ENCODE measurements around the gene GUCA2A.

DNA sequence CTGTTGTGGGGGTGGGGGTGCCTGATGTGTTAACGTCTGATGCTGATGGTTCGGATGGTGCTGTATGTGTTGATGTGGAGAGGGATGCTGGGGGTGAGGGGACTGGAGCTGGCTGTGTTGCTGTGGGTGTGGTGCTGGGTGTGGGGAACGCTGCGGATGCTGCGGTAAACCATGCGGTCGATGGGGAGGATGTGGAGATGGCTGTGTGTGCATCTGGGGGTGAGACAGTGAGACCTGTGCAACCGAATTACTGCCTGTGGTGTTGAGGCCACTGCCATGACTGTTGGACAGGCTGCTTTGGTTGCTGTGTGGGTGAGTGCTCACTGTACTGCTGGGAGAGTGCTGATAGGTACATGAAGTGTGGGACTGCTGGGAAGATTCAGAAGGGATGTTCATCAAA, 26.8 kb upstream of the GUCA2A start:
- TF ChIP-seq, protein P1, sequence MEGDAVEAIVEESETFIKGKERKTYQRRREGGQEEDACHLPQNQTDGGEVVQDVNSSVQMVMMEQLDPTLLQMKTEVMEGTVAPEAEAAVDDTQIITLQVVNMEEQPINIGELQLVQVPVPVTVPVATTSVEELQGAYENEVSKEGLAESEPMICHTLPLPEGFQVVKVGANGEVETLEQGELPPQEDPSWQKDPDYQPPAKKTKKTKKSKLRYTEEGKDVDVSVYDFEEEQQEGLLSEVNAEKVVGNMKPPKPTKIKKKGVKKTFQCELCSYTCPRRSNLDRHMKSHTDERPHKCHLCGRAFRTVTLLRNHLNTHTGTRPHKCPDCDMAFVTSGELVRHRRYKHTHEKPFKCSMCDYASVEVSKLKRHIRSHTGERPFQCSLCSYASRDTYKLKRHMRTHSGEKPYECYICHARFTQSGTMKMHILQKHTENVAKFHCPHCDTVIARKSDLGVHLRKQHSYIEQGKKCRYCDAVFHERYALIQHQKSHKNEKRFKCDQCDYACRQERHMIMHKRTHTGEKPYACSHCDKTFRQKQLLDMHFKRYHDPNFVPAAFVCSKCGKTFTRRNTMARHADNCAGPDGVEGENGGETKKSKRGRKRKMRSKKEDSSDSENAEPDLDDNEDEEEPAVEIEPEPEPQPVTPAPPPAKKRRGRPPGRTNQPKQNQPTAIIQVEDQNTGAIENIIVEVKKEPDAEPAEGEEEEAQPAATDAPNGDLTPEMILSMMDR (IDR thresholded peaks at IDR 0.05; ENCODE audit: control extremely low read depth in 1 of 3, insufficient read depth in 1 of 3, low read depth in 1 of 3, low read length in 3 of 3), result no peak
- TF ChIP-seq POLR2A (IDR thresholded peaks at IDR 0.05; ENCODE audit: control extremely low read depth in 1 of 2, low read depth in 2 of 2, low read length in 2 of 2), result no peak
- TF ChIP-seq SUZ12 (IDR thresholded peaks at IDR 0.05; ENCODE audit: low read length), result no peak
- no peak for TF ChIP-seq SIN3A (conservative IDR thresholded peaks at IDR 0.05 in 1 of 2, IDR thresholded peaks at IDR 0.05 in 1 of 2; ENCODE audit: low read depth in 1 of 2, low read length in 2 of 2)

Measured in H1 (cell line).